SW 1271 (cell line): Measurements from ENCODE around the gene POLA2.
A peak's percentile ranks its signal among the peaks of the same experiment; 100 is the strongest.
"Not testable (repeated sequence)": the region's sequence is repeated elsewhere in the genome, so short reads cannot be mapped to it uniquely, and the experiment has no call there.

Experiments used
- DNase-seq, 2 experiments: peaks; one replicate each; lab custom pipeline; 2025; lab: John Stamatoyannopoulos, UW

The POLA2 gene, protein sequence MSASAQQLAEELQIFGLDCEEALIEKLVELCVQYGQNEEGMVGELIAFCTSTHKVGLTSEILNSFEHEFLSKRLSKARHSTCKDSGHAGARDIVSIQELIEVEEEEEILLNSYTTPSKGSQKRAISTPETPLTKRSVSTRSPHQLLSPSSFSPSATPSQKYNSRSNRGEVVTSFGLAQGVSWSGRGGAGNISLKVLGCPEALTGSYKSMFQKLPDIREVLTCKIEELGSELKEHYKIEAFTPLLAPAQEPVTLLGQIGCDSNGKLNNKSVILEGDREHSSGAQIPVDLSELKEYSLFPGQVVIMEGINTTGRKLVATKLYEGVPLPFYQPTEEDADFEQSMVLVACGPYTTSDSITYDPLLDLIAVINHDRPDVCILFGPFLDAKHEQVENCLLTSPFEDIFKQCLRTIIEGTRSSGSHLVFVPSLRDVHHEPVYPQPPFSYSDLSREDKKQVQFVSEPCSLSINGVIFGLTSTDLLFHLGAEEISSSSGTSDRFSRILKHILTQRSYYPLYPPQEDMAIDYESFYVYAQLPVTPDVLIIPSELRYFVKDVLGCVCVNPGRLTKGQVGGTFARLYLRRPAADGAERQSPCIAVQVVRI

GRCh38 chr11:65261591-65262380, at the start of gene POLA2:
TSS of gene POLA2 (plus strand) at chr11:65261962. CDS start at chr11:65262293, 331 bp downstream.
- DNase-seq = peak; percentile 84 to 91

- DNase-seq = no peak
These were observed 49.4 kb upstream of the POLA2 start for GRCh38 chr11:65212226-65212801.

GRCh38 chr11:65213322-65214211, 48.2 kb upstream of the POLA2 start:
- DNase-seq = no peak

- no peak for DNase-seq
These were observed 47.4 kb upstream of the POLA2 start for GRCh38 chr11:65214212-65214845.

DNA sequence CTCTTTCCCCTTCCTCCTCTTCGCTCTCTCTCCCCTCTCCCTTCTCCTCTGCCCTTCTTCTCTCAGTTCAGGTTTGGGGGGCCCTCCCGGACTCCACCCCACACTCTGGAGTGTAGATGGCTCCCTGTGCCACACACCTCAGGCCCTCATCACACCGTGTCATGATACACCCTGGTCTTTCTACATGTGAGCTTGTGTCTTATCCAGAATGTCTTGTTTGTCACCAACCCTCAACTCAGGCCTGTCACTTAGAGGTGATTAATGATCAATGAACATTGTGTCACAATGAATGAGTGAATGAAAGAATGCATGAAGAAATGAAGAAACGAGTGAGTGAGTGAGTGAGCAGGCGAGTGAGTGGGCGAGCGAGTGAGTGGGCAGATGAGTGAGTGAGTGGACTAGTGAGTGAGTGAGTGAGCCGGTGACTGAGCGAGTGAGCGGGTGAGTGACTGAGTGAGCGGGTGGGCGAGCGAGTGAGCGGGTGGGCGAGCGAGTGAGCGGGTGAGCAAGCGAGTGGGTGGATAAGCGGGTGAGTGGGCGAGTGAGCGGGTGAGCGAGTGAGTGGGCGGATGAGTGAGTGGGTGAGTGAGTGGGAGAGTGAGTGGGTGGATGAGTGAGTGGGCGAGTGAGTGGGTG, 46.2 kb upstream of the POLA2 start:
- DNase-seq = no peak

- DNase-seq = no peak
These were observed 44.9 kb upstream of the POLA2 start for GRCh38 chr11:65216830-65217229.

DNA sequence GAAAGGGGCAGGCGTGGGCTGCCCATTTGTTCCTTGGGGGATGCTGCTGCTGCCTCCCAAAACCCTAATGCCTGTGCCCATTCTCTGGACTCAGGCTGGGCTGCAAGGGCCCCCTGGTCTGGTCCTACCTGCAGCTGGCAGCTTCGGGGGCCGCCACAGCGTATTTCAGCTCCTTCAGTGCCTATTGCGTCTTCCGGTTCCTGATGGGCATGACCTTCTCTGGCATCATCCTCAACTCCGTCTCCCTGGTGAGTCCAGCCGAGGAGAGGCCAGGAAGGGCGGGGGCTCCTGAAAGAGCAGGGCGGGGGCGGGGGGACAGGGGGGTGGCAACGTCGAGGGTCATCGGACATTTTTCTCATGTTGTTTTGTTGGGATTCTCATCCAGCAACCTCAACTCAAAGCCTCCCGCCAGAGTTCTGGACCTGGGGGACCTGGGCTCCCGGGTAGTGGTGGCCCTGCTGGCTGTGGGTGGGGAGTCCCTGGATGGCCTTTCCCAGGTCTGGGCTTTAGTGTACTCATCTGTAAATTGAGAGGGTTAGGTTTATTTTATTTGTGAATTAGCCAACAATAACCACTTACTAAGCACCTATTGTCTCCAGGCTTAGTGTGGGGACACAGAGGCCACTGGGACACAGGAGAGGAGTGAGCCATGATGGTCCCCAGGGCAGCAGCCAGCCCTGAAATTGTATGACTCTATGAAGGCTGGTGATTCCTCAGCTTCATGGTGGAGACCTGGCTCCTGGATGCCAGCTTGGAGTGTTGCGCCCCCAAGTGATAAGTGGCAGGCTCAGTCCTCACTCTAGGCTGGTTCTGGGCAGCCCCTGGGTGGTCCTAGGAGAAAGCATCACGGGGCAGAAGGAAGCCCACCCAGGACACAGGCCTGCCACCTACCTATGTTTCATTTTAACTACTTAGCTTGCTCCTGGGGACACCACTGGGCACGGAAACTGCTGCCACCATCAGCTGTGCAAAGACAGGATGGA, 44.0 kb upstream of the POLA2 start:
- no peak for DNase-seq

- DNase-seq = no peak
These were observed 43.3 kb upstream of the POLA2 start for GRCh38 chr11:65218446-65218845.

- DNase-seq = no peak
These were observed 41.9 kb upstream of the POLA2 start for GRCh38 chr11:65219930-65220213.

DNA sequence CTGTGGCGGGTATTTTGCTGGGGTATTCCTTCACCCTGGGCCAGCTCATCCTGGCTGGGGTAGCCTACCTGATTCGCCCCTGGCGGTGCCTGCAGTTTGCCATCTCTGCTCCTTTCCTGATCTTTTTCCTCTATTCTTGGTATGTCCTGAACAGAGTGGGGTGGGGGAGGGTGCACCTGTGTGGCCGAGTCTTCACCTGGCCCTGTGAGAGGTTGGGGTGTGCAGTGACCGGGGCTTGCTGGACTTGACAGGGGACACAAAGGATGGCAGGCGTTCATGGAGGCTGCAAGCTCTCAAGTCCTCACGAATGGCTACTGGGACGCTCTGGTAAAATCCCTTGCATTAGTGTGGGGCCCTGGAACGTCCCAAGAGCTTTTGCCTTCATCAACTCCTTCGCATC, 40.7 kb upstream of the POLA2 start:
- DNase-seq = no peak

DNA sequence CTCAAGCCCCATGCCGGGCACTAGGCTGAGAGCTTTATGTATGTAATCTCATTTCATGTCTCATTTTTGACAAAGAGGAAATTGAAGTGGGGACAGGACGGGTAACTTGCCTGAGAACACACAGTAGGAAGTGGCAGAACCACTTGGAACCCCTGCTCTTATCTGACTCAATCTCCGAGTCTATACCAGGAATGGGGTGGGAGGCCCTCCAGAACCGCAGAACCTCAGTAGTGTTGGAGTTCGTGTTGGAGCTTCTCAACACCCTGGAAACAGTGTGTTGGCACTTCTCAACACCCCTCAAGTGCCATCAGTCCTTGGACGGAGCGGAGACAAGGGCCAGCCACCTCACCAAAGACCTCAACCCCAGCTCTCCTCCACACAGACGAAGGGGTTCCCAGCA, 38.8 kb upstream of the POLA2 start:
- DNase-seq = no peak

GRCh38 chr11:65224930-65225278, 36.9 kb upstream of the POLA2 start:
- DNase-seq = no peak

- DNase-seq = no peak
These were observed 36.3 kb upstream of the POLA2 start for GRCh38 chr11:65225279-65226102.

DNA sequence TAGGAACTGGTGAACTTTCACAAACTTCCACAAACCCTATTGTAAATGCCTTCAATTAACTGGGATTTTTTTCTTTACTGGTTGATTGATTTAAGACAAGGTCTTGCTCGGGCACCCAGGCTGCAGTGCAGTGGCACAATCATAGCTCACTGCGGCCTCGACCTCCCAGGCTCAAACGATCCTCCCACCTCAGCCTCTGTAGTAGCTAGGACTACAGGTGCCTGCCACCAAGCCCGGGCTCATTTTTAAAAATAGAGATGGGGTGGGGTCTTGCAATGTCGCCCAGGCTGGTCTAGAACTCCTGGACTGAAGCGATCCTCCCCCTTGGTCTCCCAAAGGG, 35.7 kb upstream of the POLA2 start:
- DNase-seq = no peak

GRCh38 chr11:65227879-65228278, 33.9 kb upstream of the POLA2 start:
- DNase-seq = no peak

DNA sequence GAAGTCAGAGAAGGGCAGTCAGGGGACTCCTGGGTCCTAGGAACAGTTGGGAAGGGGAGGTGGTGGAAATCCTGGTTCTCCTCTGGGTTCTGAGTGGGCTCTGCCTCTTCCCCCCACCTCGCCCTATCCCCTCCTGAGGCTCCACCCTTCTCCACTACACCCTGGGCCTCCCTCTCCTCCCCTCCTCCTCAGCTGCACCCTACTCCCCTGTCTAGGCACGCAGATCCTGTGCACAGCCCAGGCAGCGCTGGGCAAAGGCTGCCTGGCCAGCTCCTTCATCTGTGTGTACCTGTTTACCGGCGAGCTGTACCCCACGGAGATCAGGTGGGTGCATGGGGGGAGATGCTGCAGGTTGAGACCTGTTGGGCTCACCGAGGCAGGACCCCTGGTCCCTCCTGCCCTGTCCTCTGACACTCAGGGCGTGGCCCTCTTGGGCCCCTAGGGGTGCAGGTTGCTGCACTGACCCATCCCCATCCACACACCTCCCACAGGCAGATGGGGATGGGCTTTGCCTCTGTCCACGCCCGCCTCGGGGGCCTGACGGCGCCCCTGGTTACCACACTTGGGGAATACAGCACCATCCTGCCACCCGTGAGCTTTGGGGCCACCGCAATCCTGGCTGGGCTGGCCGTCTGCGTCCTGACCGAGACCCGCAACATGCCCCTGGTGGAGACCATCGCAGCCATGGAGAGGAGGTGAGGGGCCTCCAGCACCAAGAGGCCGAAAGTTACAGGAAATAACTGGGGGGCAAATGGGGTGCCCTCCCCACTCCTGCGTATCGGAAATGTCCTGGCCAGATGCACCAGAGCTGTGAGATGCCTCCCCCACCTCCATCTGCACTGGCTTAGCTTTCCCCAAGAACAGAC, 25.3 kb upstream of the POLA2 start:
- DNase-seq = no peak

DNA sequence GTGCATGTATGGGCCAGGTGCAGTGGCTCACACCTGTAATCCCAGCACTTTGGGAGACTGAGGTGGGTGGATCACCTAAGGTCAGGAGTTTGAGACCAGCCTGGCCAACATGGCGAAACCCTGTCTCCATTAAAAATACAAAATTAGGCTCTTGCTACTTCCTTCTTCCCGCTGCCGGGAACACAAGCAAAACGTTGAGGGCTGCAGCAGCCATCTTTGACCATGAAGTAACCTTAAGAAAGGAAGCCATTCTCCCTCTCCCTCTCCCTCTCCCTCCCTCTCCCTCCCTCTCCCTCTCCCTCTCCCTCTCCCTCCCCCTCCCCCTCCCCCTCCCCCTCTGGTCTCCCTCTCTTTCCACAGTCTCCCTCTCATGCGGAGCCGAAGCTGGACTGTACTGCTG, 23.5 kb upstream of the POLA2 start:
- not testable (repeated sequence) for DNase-seq

GRCh38 chr11:65241134-65241533, 20.6 kb upstream of the POLA2 start:
- no peak for DNase-seq
